Astrocyte (in vitro differentiated cells and primary cell): ENCODE results near the gene ING3. TPM values are rescaled to one million over a fixed set of nuclear protein-coding genes. Genes with fewer than 3 reads are reported as not detected.

Experiments used
- DNase-seq: peaks from one replicate; pipeline ENCODE4 v3.0.0-alpha.2; 2010; ENCODE audit warnings: low read depth
- FAIRE-seq: peaks from 2 replicates; lab custom pipeline; 2011; peaks lifted over from hg19 to GRCh38; lab: Jason Lieb, UNC
- H2AFZ ChIP-seq: 2 replicates; pipeline ENCODE4 v1.6.0; 2012; ENCODE audit warnings: low read depth, low read length, inconsistent platforms
- H3K27ac ChIP-seq: 2 replicates; pipeline ENCODE4 v1.5.1; 2011; ENCODE audit warnings: low read depth, low read length, inconsistent platforms
- H3K27me3 ChIP-seq: 2 replicates; pipeline ENCODE4 v1.6.0; 2011; ENCODE audit warnings: low read length, inconsistent platforms; ENCODE audit not compliant: insufficient read depth
- H3K36me3 ChIP-seq: 2 replicates; pipeline ENCODE4 v1.5.1; 2011; ENCODE audit warnings: low read length, inconsistent platforms; ENCODE audit not compliant: insufficient read depth
- H3K4me1 ChIP-seq: 2 replicates; pipeline ENCODE4 v1.5.1; 2011; ENCODE audit warnings: low read length, inconsistent platforms; ENCODE audit not compliant: insufficient read depth
- H3K4me2 ChIP-seq: 2 replicates; pipeline ENCODE4 v1.6.0; 2012; ENCODE audit warnings: low read length, inconsistent platforms
- H3K4me3 ChIP-seq: 2 replicates; pipeline ENCODE4 v1.5.1; 2011; ENCODE audit warnings: low read depth, mild to moderate bottlenecking, low read length, inconsistent platforms; ENCODE audit not compliant: insufficient read depth
- H3K79me2 ChIP-seq: 2 replicates; pipeline ENCODE4 v1.6.0; 2012; ENCODE audit warnings: mild to moderate bottlenecking, low read length, inconsistent platforms; ENCODE audit not compliant: insufficient read depth
- H3K9ac ChIP-seq: 2 replicates; pipeline ENCODE4 v1.6.0; 2012; ENCODE audit warnings: mild to moderate bottlenecking, low read length, inconsistent platforms
- H3K9me3 ChIP-seq: 2 replicates; pipeline ENCODE4 v1.5.1; 2012; ENCODE audit warnings: low read depth, mild to moderate bottlenecking, low read length, inconsistent platforms; ENCODE audit not compliant: insufficient read depth
- H4K20me1 ChIP-seq: 2 replicates; pipeline ENCODE4 v1.6.0; 2012; ENCODE audit warnings: low read length, inconsistent platforms; ENCODE audit not compliant: insufficient read depth
- H3K27ac Mint-ChIP-seq: one replicate; pipeline ENCODE4 v1.8.0; 2021; ENCODE audit warnings: mild to moderate bottlenecking, mixed read lengths; ENCODE audit not compliant: unreplicated experiment
- H3K27me3 Mint-ChIP-seq: one replicate; pipeline ENCODE4 v1.8.0; 2021; ENCODE audit warnings: low read depth, mixed read lengths; ENCODE audit not compliant: unreplicated experiment
- H3K36me3 Mint-ChIP-seq: one replicate; pipeline ENCODE4 v1.8.0; 2021; ENCODE audit warnings: low read depth, mixed read lengths; ENCODE audit not compliant: unreplicated experiment
- H3K4me1 Mint-ChIP-seq: one replicate; pipeline ENCODE4 v1.8.0; 2021; ENCODE audit warnings: low read depth, mixed read lengths; ENCODE audit not compliant: unreplicated experiment
- H3K4me3 Mint-ChIP-seq: one replicate; pipeline ENCODE4 v1.8.0; 2021; ENCODE audit warnings: mild to moderate bottlenecking, moderate library complexity, mixed read lengths; ENCODE audit not compliant: unreplicated experiment
- H3K9me3 Mint-ChIP-seq: one replicate; pipeline ENCODE4 v1.8.0; 2021; ENCODE audit warnings: mild to moderate bottlenecking, mixed read lengths; ENCODE audit not compliant: unreplicated experiment
- EZH2 ChIP-seq: IDR thresholded peaks from 2 replicates; pipeline ENCODE4 v1.6.1; 2012; ENCODE audit warnings: mild to moderate bottlenecking, low read length, inconsistent platforms; ENCODE audit not compliant: insufficient read depth
- total RNA-seq: library from RNA; stranded (reverse); gene quantifications from 2 replicates; pipeline ENCODE4 v1.2.1, GENCODE V29; 2021
- TF ChIP-seq, protein P1 (sequence below): IDR thresholded peaks from 2 replicates; pipeline ENCODE4 v1.5.1; 2011; ENCODE audit warnings: low read depth, mild to moderate bottlenecking, inconsistent platforms, low read length, moderate library complexity; ENCODE audit not compliant: insufficient read depth

Gene ING3
- total RNA-seq, 1 donor from 2014 or later = 8.6 TPM

GRCh38 chr7:121015560-121015959 lies 65.0 kb downstream of the ING3 start:
- H3K36me3 Mint-ChIP-seq = no peaks in the 10 kb centered on the region
- no peak overlapping the region for H3K4me3 ChIP-seq
- H3K79me2 ChIP-seq = no peaks in the 10 kb centered on the region
- no peak for DNase-seq
- H3K4me3 Mint-ChIP-seq = no peak overlapping the region
- TF ChIP-seq, protein P1, sequence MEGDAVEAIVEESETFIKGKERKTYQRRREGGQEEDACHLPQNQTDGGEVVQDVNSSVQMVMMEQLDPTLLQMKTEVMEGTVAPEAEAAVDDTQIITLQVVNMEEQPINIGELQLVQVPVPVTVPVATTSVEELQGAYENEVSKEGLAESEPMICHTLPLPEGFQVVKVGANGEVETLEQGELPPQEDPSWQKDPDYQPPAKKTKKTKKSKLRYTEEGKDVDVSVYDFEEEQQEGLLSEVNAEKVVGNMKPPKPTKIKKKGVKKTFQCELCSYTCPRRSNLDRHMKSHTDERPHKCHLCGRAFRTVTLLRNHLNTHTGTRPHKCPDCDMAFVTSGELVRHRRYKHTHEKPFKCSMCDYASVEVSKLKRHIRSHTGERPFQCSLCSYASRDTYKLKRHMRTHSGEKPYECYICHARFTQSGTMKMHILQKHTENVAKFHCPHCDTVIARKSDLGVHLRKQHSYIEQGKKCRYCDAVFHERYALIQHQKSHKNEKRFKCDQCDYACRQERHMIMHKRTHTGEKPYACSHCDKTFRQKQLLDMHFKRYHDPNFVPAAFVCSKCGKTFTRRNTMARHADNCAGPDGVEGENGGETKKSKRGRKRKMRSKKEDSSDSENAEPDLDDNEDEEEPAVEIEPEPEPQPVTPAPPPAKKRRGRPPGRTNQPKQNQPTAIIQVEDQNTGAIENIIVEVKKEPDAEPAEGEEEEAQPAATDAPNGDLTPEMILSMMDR = no peak
- TF ChIP-seq EZH2 = no peak
- H3K4me2 ChIP-seq = no peak overlapping the region
- H3K9ac ChIP-seq = no peak overlapping the region
- no peak overlapping the region for H2AFZ ChIP-seq
- H4K20me1 ChIP-seq = no peaks in the 10 kb centered on the region
- no peak for FAIRE-seq
- no peaks in the 10 kb centered on the region for H3K9me3 ChIP-seq
- peaks cover 5% of the 10 kb centered on the region for H3K4me1 ChIP-seq
- H3K9me3 Mint-ChIP-seq = no peaks in the 10 kb centered on the region
- H3K36me3 ChIP-seq = no peaks in the 10 kb centered on the region
- no peaks in the 10 kb centered on the region for H3K27me3 ChIP-seq
- no peak overlapping the region for H3K27ac Mint-ChIP-seq
- no peak overlapping the region for H3K27ac ChIP-seq
- H3K4me1 Mint-ChIP-seq = peaks cover 27% of the 10 kb centered on the region
- no peaks in the 10 kb centered on the region for H3K27me3 Mint-ChIP-seq

GRCh38 chr7:121016966-121017365 lies 66.4 kb downstream of the ING3 start:
- H3K4me2 ChIP-seq = peak overlapping the region; percentile 27
- Mint-ChIP-seq H3K27ac (no peak overlapping the region), H3K4me3 (no peak overlapping the region), H3K9me3 (no peaks in the 10 kb centered on the region), H3K36me3 (no peaks in the 10 kb centered on the region), H3K27me3 (no peaks in the 10 kb centered on the region), H3K4me1 (peaks cover 36% of the 10 kb centered on the region)
- DNase-seq (peak; percentile 60), FAIRE-seq (peak; percentile 29)
- peaks cover 5% of the 10 kb centered on the region for H3K4me1 ChIP-seq
- peak overlapping the region; percentile 2 for H3K27ac ChIP-seq
- H3K79me2 ChIP-seq = no peaks in the 10 kb centered on the region
- H3K36me3 ChIP-seq = no peaks in the 10 kb centered on the region
- TF ChIP-seq, protein P1 = no peak
- no peak for TF ChIP-seq EZH2
- no peaks in the 10 kb centered on the region for H3K9me3 ChIP-seq
- no peaks in the 10 kb centered on the region for H3K27me3 ChIP-seq
- no peak overlapping the region for H3K4me3 ChIP-seq
- no peaks in the 10 kb centered on the region for H4K20me1 ChIP-seq
- H3K9ac ChIP-seq = no peak overlapping the region
- peak overlapping the region; percentile 0 for H2AFZ ChIP-seq

- Mint-ChIP-seq H3K4me3 (no peak overlapping the region), H3K9me3 (no peaks in the 10 kb centered on the region), H3K27me3 (no peaks in the 10 kb centered on the region), H3K36me3 (no peaks in the 10 kb centered on the region), H3K4me1 (peaks cover 36% of the 10 kb centered on the region), H3K27ac (no peak overlapping the region)
- Histone ChIP-seq H2AFZ (no peak overlapping the region), H3K79me2 (no peaks in the 10 kb centered on the region), H3K9me3 (no peaks in the 10 kb centered on the region), H3K4me3 (no peak overlapping the region), H3K27me3 (no peaks in the 10 kb centered on the region), H3K9ac (no peak overlapping the region), H3K36me3 (no peaks in the 10 kb centered on the region), H3K27ac (no peak overlapping the region), H3K4me2 (no peak overlapping the region), H4K20me1 (no peaks in the 10 kb centered on the region), H3K4me1 (peaks cover 5% of the 10 kb centered on the region)
- FAIRE-seq (no peak), DNase-seq (no peak)
- TF ChIP-seq, protein P1 = no peak
- no peak for TF ChIP-seq EZH2
Measured at GRCh38 chr7:121017586-121017985, 67.0 kb downstream of the ING3 start.
